A549 (cell line): ENCODE results near the gene DPP10.

Source experiments
- CBX8 ChIP-seq: fragments of 200-600 bp; sonication (generic); IDR thresholded peaks from 2 replicates; pipeline ENCODE4 v1.6.1; 2016
- CHD4 ChIP-seq: fragments of 200-600 bp; sonication (generic); IDR thresholded peaks from 2 replicates; pipeline ENCODE4 v1.6.1; 2016; ENCODE audit warnings: antibody characterized with exemption, mild to moderate bottlenecking, borderline replicate concordance
- EP300 ChIP-seq, 2 experiments: fragments of >200 bp; sonication (Bioruptor Twin); formaldehyde crosslinking; IDR thresholded peaks; 2 replicates in 1 of 2; 3 replicates in 1 of 2; pipeline ENCODE4 v1.6.1; 2016 to 2017
- POLR2A ChIP-seq: IDR thresholded peaks from 2 replicates; pipeline ENCODE4 v1.6.1; 2012; ENCODE audit warnings: mild to moderate bottlenecking, low read length
- RFX5 ChIP-seq: fragments of 450-650 bp; IDR thresholded peaks from 2 replicates; pipeline ENCODE4 v1.7.1; 2014; ENCODE audit warnings: antibody characterized with exemption, mild to moderate bottlenecking, moderate library complexity
- SMC3 ChIP-seq: fragments of >200 bp; sonication (Bioruptor Twin); formaldehyde crosslinking; IDR thresholded peaks from 3 replicates; pipeline ENCODE4 v1.6.1; 2018; ENCODE audit warnings: inconsistent platforms
- TF ChIP-seq, protein P1 (sequence below): fragments of >200 bp; sonication (Bioruptor Twin); formaldehyde crosslinking; IDR thresholded peaks from 3 replicates; pipeline ENCODE4 v1.5.1; 2016
- TF ChIP-seq, protein P2 (sequence below): IDR thresholded peaks from 2 replicates; pipeline ENCODE4 v1.6.1; 2012
- TF ChIP-seq, protein P3 (sequence below): fragments of 450-650 bp; IDR thresholded peaks from 2 replicates; pipeline ENCODE4 v1.6.1; 2014; ENCODE audit warnings: antibody characterized with exemption

DNA sequence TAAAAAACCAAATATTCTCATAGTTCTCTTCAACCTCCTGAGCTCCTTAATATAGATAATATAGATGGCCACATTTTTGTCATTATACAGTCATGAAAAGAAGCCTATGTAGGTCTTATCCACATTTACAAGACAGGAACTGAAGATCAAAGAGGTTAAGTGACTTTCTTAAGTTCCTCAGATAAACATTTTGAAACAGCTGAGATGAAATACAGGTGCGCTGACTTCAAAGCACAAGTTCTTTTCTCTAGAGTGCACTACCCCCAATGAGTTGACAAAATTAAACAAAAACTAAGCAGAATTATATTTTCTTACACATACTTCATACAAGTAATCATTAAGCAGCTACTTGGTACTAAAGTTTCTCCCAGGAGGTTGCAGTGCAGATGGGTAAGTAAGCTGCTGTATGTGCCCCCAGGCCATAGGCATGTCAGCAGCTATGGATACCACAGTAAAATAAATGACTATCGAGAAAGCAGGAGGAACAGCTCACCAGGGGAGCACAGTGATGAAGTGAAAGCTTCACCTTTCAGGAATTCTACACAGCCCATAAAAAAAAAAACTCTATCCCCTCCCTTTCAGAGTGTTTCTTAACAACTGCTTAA is 199.8 kb downstream of the DPP10 start:
- TF ChIP-seq, protein P1, sequence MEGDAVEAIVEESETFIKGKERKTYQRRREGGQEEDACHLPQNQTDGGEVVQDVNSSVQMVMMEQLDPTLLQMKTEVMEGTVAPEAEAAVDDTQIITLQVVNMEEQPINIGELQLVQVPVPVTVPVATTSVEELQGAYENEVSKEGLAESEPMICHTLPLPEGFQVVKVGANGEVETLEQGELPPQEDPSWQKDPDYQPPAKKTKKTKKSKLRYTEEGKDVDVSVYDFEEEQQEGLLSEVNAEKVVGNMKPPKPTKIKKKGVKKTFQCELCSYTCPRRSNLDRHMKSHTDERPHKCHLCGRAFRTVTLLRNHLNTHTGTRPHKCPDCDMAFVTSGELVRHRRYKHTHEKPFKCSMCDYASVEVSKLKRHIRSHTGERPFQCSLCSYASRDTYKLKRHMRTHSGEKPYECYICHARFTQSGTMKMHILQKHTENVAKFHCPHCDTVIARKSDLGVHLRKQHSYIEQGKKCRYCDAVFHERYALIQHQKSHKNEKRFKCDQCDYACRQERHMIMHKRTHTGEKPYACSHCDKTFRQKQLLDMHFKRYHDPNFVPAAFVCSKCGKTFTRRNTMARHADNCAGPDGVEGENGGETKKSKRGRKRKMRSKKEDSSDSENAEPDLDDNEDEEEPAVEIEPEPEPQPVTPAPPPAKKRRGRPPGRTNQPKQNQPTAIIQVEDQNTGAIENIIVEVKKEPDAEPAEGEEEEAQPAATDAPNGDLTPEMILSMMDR = no peak
- no peak for TF ChIP-seq POLR2A
- no peak for TF ChIP-seq RFX5
- no peak for TF ChIP-seq CBX8
- TF ChIP-seq, protein P2, sequence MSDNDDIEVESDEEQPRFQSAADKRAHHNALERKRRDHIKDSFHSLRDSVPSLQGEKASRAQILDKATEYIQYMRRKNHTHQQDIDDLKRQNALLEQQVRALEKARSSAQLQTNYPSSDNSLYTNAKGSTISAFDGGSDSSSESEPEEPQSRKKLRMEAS = no peak
- TF ChIP-seq EP300 (IDR thresholded peaks at IDR 0.05) = no peak
- TF ChIP-seq CHD4 = no peak
- TF ChIP-seq, protein P3, sequence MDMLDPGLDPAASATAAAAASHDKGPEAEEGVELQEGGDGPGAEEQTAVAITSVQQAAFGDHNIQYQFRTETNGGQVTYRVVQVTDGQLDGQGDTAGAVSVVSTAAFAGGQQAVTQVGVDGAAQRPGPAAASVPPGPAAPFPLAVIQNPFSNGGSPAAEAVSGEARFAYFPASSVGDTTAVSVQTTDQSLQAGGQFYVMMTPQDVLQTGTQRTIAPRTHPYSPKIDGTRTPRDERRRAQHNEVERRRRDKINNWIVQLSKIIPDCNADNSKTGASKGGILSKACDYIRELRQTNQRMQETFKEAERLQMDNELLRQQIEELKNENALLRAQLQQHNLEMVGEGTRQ = no peak
- TF ChIP-seq SMC3 = no peak
